ENCODE measurements around the gene SLC38A10.
A peak's percentile ranks its signal among the peaks of the same experiment; 100 is the strongest.

Gene SLC38A10

GRCh38 chr17:81276781-81277180 is 18.3 kb downstream of the SLC38A10 start:
- no peak for ATAC-seq (replicated peaks)
- Mint-ChIP-seq H3K27ac (no peak overlapping the region), H3K4me1 (peaks cover 4 to 6% of the 10 kb centered on the region in 2 donors), H3K9me3 (no peaks in the 10 kb centered on the region), H3K27me3 (no peaks in the 10 kb centered on the region), H3K36me3 (peaks cover 50 to 61% of the 10 kb centered on the region in 2 donors), H3K4me3 (no peak overlapping the region)
- no peak for DNase-seq

DNA sequence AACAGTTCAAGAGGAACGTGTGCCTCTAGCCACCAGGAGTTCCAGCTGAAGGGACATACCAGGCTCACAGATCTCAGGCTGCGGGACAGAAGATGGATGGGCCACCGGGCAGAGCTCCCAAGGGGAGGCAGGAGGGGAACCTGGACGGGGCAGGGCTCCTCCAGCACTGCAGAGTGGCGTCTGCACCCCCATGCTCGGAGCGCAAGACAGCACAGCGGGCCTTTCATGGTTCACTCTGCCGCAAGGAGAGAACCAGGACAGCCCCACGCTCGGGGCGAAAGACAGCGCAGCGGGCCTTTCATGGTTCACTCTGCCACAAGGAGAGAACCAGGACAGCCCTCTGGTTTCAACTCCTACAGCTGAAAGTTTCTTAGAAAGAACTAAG is 20.6 kb downstream of the SLC38A10 start:
- DNase-seq, result no peak
- Mint-ChIP-seq H3K27me3 (no peaks in the 10 kb centered on the region), H3K4me3 (no peak overlapping the region), H3K9me3 (no peaks in the 10 kb centered on the region), H3K4me1 (peaks cover 4 to 6% of the 10 kb centered on the region in 2 donors), H3K27ac (no peak overlapping the region), H3K36me3 (peaks cover 48 to 63% of the 10 kb centered on the region in 2 donors)
- no peak for ATAC-seq (replicated peaks)

GRCh38 chr17:81273698-81274470 is 21.2 kb downstream of the SLC38A10 start:
- Mint-ChIP-seq H3K27ac (no peak overlapping the region), H3K4me1 (peaks cover 3 to 4% of the 10 kb centered on the region in 2 donors), H3K36me3 (peaks cover 42 to 63% of the 10 kb centered on the region in 2 donors), H3K27me3 (no peaks in the 10 kb centered on the region), H3K9me3 (no peaks in the 10 kb centered on the region), H3K4me3 (no peak overlapping the region)
- ATAC-seq (replicated peaks) (no peak), DNase-seq (no peak)

- no peaks in the 10 kb centered on the region for H3K27me3 Mint-ChIP-seq
- no peak for ATAC-seq (replicated peaks)
- H3K27ac Mint-ChIP-seq, result no peak overlapping the region
- H3K4me3 Mint-ChIP-seq, result no peak overlapping the region
- H3K4me1 Mint-ChIP-seq, result peaks cover 3 to 6% of the 10 kb centered on the region in 2 donors
- H3K36me3 Mint-ChIP-seq, result peaks cover 40 to 65% of the 10 kb centered on the region in 2 donors
- H3K9me3 Mint-ChIP-seq, result no peaks in the 10 kb centered on the region
- no peak for DNase-seq
These were observed 22.5 kb downstream of the SLC38A10 start for GRCh38 chr17:81272616-81273015.

GRCh38 chr17:81271226-81271625 is 23.9 kb downstream of the SLC38A10 start:
- no peaks in the 10 kb centered on the region for H3K9me3 Mint-ChIP-seq
- H3K36me3 Mint-ChIP-seq, result peaks cover 34 to 62% of the 10 kb centered on the region in 2 donors
- no peak for DNase-seq
- H3K27me3 Mint-ChIP-seq, result no peaks in the 10 kb centered on the region
- no peak overlapping the region for H3K27ac Mint-ChIP-seq
- H3K4me3 Mint-ChIP-seq, result no peak overlapping the region
- ATAC-seq (replicated peaks), result no peak
- H3K4me1 Mint-ChIP-seq, result peaks cover 5 to 6% of the 10 kb centered on the region in 2 donors

GRCh38 chr17:81270279-81270678 is 24.8 kb downstream of the SLC38A10 start:
- Mint-ChIP-seq H3K27ac (no peak overlapping the region), H3K4me3 (no peak overlapping the region), H3K4me1 (peaks cover 5 to 6% of the 10 kb centered on the region in 2 donors), H3K36me3 (peaks cover 38 to 64% of the 10 kb centered on the region in 2 donors), H3K9me3 (no peaks in the 10 kb centered on the region), H3K27me3 (no peaks in the 10 kb centered on the region)
- no peak for ATAC-seq (replicated peaks)
- no peak for DNase-seq

DNA sequence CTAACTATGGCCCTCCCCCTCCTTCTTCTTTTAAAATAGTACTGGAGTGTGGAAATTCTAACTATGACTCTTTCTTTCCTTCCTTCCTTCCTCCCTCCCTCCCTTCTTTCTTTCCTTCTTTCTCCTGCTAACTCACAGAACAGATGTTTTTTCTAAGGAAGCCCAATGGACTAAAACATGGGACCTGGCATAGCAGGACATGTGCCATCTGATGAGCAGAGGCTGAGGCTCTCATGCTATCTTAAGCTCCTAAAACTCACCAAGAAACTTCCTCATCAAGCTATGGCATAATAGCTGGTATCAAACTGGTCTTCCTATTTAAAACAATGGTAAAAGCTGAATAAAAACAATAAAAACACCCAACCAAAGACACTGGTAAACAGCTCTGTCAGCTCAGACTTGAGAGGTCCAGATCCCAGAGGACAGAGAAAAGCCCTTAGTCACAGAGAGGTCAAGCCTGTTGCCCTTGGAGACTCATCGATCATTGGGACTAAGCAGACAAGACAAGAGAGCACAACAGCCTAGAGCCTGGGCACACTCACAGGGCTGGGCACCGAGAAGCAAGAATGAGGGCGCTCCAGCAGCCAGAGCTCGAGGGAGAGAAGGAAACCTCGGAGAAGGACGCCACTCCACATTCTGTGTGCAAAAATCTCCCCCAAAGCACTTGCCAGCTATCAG is 27.6 kb downstream of the SLC38A10 start:
- Mint-ChIP-seq H3K9me3 (no peaks in the 10 kb centered on the region), H3K4me3 (no peak overlapping the region), H3K36me3 (peaks cover 41 to 59% of the 10 kb centered on the region in 2 donors), H3K27me3 (no peaks in the 10 kb centered on the region), H3K4me1 (peaks cover 5 to 6% of the 10 kb centered on the region in 2 donors), H3K27ac (peak overlapping the region; percentile 43)
- ATAC-seq (replicated peaks) (no peak), DNase-seq (no peak)

GRCh38 chr17:81265576-81265975 is 29.5 kb downstream of the SLC38A10 start:
- Mint-ChIP-seq H3K4me3 (no peak overlapping the region), H3K27ac (no peak overlapping the region), H3K4me1 (peaks cover 5 to 6% of the 10 kb centered on the region in 2 donors), H3K27me3 (no peaks in the 10 kb centered on the region), H3K9me3 (no peaks in the 10 kb centered on the region), H3K36me3 (peaks cover 43 to 57% of the 10 kb centered on the region in 2 donors)
- DNase-seq (no peak), ATAC-seq (replicated peaks) (no peak)

- Mint-ChIP-seq H3K4me3 (no peak overlapping the region), H3K4me1 (peaks cover 5 to 6% of the 10 kb centered on the region in 2 donors), H3K27ac (no peak overlapping the region), H3K9me3 (no peaks in the 10 kb centered on the region), H3K27me3 (no peaks in the 10 kb centered on the region), H3K36me3 (peaks cover 45 to 54% of the 10 kb centered on the region in 2 donors)
- DNase-seq (no peak), ATAC-seq (replicated peaks) (no peak)
These were observed 30.5 kb downstream of the SLC38A10 start for GRCh38 chr17:81264640-81265039.

- Mint-ChIP-seq H3K27ac (no peak overlapping the region), H3K9me3 (no peaks in the 10 kb centered on the region), H3K36me3 (peaks cover 47 to 48% of the 10 kb centered on the region in 2 donors), H3K4me3 (no peak overlapping the region), H3K27me3 (no peaks in the 10 kb centered on the region), H3K4me1 (peaks cover 5 to 6% of the 10 kb centered on the region in 2 donors)
- no peak for DNase-seq
- no peak for ATAC-seq (replicated peaks)
These were observed 31.5 kb downstream of the SLC38A10 start for GRCh38 chr17:81263371-81264181.

DNA sequence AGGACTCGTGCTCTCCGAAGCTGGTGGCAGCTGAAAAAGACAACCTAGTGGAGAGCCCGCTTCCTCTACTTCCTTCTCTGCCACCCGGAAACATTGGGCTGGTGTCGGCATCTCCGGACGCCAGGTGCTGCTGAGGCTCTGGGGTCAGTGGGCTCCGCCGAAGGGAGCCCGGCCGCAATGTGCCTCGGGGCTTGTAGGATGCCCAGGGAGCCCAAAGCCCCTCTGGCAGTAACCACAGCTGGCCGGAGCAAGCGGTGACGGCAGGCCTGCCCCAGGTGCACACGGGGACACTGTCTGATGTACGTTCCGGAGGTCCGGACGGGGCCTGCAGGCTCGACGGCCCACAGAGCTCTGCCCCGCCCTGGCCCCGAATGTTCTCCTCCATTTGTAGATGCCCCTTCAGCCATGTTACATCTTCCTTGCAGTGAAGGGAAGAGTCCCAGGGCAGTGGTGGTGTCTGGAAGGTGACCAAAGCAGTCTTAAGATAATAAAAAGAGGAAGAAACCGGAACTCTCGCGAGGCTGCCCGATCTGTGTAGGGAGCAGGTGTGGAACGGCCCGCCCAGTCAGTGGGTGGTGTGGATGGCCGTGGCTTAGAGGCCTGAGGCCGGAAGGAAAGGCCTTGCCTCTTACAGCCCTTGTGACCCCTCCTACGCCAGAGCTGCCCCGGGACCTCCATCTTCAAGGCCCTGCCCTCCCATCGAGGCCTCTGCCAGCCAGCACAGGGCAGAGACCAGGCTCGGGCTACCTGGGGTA is 33.3 kb downstream of the SLC38A10 start:
- Mint-ChIP-seq H3K4me1 (peaks cover 0 to 2% of the 10 kb centered on the region in 2 donors), H3K4me3 (no peak overlapping the region), H3K36me3 (peaks cover 35 to 41% of the 10 kb centered on the region in 2 donors), H3K27ac (no peak overlapping the region), H3K9me3 (no peaks in the 10 kb centered on the region), H3K27me3 (no peaks in the 10 kb centered on the region)
- DNase-seq (no peak), ATAC-seq (replicated peaks) (no peak)

DNA sequence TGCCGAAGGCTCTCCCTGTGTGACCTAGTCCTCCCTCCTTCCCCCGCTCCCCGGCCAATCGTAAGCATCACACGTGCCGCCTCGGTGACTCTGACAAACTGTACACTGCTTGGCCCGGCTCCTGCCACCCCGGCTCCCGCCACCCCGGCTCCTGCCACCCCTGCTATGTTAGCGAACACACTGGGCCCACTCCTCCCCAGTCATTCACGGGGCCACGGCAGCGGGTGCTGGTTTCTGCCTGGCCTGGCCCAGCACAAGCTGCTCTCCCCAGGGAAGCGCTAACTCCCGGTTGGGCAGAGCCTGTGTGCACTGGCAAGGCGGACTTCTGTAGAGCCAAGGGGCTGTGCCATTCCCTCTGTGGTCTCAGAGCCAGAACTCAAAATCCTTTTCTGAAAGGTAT is 34.0 kb downstream of the SLC38A10 start:
- no peaks in the 10 kb centered on the region for H3K9me3 Mint-ChIP-seq
- H3K27me3 Mint-ChIP-seq, result no peaks in the 10 kb centered on the region
- no peak overlapping the region for H3K27ac Mint-ChIP-seq
- H3K4me3 Mint-ChIP-seq, result no peak overlapping the region
- peaks cover 0 to 2% of the 10 kb centered on the region in 2 donors for H3K4me1 Mint-ChIP-seq
- peaks cover 32 to 38% of the 10 kb centered on the region in 2 donors for H3K36me3 Mint-ChIP-seq
- no peak for ATAC-seq (replicated peaks)
- no peak for DNase-seq

GRCh38 chr17:81260641-81261040 is 34.5 kb downstream of the SLC38A10 start:
- Mint-ChIP-seq H3K36me3 (peaks cover 27 to 34% of the 10 kb centered on the region in 2 donors), H3K9me3 (no peaks in the 10 kb centered on the region), H3K27ac (no peak overlapping the region), H3K4me3 (no peak overlapping the region), H3K27me3 (no peaks in the 10 kb centered on the region), H3K4me1 (peaks cover 0 to 2% of the 10 kb centered on the region in 2 donors)
- no peak for ATAC-seq (replicated peaks)
- no peak for DNase-seq

DNA sequence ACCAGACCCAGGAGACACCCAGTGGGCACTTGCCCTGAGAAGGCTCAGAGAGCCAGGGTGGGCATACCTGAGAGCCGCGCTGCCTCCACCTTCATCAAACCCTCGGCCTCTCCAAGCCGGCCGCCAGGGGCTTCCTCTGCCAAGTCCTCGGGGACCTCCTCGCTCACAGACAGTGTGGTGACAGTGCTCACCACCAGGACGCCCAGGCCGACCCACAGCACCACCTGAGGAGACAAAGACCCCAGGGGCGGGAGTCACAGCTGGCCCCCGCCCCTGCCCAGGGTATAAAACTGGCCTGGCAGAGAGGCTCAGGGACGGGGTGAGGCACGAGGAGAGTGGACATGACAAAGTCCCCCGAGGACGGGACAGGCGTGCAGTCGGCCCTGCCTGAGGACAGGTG is 34.9 kb downstream of the SLC38A10 start:
- peaks cover 23 to 34% of the 10 kb centered on the region in 2 donors for H3K36me3 Mint-ChIP-seq

More for the DNA sequence above, 34.9 kb downstream of the SLC38A10 start:
- ATAC-seq (replicated peaks) (no peak), DNase-seq (no peak)
- H3K9me3 Mint-ChIP-seq, result no peaks in the 10 kb centered on the region
- no peak overlapping the region for H3K4me3 Mint-ChIP-seq
- peaks cover 0 to 2% of the 10 kb centered on the region in 2 donors for H3K4me1 Mint-ChIP-seq
- H3K27ac Mint-ChIP-seq, result no peak overlapping the region
- H3K27me3 Mint-ChIP-seq, result no peaks in the 10 kb centered on the region

Data from stimulated activated naive B cell treated with anti-CD40 and anti-IgM and Interleukin-4, amounts not matched to agents 10 μg/mL and 1 μg/mL and 100 μg/mL, for 72 hours (primary cell).